Activated CD8-positive, alpha-beta memory T cell treated with anti-CD3 and anti-CD28 coated beads, Interleukin-2, amount 50 U/mL, for 1 hour (primary cell): ENCODE data around the gene BORCS5.
"Not testable (repeated sequence)": the region's sequence is repeated elsewhere in the genome, so short reads cannot be mapped to it uniquely, and the experiment has no call there.

Experiments
- DNase-seq: peaks from one replicate; pipeline ENCODE4 v3.0.0-alpha.2; 2020; ENCODE audit errors: extremely low read depth

The BORCS5 gene

DNA sequence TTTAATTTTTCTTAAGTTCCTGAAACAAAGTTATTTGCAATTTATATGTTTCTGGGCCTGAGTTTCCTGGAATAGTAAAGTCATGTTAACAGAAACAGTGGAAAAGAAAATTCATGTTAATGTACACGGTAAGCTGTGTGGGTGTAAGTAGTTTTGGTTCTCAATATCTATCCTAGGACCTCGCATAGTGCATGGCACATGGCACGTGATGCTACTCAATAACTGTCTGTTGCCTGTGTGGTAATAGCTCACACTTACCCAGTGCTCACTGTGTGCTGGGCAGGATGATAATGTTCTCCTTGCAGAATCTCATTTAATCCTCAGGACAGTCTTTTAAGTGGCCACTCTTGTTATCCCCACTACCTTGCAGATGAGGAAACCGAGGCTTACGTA is 105.0 kb downstream of the BORCS5 start:
- no peak for DNase-seq

DNA sequence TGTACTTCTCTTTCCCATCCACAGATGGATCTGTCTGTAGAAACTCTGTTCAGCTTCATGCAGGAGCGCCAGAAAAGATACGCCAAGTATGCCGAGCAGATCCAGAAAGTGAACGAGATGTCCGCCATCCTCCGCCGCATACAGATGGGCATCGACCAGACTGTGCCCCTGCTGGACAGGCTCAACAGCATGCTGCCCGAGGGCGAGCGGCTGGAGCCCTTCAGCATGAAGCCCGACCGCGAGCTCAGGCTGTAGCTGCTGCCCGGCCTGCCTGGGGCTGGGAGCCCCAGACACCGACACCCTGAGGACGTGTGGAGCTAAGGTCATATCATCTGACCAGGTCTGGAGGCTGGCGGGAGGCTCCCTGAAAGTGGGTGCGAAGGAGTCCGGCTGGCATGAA is 108.6 kb downstream of the BORCS5 start:
- DNase-seq, result no peak

DNA sequence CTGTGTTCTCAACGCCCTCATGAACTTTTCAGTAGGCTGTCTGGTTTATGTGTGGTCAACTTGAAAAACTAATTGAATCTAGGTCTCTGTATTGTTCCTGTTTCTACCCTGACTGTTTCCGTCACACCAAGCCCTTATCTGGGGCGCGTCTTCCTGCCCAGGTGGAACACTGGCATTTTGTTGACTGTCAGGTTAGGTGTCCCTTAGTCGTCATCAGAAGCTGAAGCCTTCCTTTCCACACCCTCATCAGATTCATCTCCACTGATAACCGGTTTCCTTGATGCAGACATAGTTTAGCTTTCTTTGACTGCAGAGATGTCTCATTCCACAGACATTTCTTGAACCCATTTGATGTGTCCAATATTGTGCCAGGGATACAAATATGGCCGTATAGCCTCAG is 109.3 kb downstream of the BORCS5 start:
- DNase-seq, result peak; percentile 69

DNA sequence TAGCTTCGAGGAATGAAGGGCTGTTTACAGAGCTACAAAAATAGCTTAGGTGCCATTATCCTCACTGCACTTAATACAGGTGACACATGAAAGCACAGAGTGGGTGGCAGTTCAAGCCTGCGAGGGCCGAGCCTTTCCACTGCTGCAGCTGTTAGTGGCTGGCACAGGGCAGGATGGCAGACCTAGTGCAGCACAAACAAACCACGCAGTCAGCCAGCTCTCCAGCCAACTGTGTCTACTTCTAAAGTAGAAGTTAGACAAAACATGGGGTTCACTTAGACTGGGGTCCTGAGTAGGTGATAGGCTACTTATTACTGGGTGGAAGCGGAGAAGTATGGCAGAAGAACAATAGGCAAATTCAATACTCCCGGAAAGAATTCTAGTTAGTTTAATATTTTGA is 110.4 kb downstream of the BORCS5 start:
- DNase-seq, result no peak

DNA sequence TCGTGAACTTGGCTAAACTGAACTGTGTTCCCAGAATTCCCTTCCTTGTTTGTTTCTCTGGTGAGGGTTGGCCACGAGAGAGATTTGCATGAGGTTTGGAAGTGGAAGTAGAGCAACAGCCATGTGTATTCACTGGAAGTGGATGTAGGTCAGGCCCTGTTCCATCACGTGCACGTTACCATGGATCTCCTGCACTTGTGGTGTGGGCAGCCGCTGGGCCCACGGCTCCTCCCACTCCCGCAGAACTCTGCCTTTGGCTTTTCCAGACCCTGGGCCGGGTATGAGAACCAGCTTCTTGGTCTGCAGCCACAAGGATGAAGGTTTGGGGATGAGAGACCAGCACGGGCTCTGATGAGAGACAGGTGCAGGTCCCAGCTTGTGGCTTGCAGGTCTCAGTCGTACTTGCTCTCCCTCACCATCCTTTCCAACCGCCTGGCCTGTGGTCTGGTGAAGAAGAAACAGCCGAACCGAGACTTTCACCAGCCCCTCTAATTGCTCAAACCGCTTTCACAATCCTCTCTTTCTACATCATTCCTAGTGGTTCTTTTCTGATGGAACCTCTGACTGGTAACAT is 110.9 kb downstream of the BORCS5 start:
- no peak for DNase-seq

DNA sequence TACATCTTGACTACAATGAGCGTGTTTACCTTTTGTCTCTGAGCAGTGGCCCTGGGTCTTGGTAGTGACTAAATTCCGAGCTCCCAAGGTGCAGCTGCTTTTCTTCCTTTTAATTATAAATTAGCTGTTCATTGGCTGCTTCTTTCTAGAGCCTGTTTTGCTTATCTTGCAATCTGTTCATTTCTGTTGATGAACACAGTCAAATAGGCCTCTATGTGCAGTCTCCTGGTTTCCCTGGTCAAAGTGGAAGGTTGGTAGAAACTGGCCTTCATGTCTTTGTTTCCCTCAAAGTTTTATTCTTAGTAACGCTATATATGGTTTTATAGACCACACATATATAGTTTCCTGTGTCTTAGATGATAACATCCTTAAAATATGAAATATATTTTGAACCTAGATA is 111.7 kb downstream of the BORCS5 start:
- no peak for DNase-seq

DNA sequence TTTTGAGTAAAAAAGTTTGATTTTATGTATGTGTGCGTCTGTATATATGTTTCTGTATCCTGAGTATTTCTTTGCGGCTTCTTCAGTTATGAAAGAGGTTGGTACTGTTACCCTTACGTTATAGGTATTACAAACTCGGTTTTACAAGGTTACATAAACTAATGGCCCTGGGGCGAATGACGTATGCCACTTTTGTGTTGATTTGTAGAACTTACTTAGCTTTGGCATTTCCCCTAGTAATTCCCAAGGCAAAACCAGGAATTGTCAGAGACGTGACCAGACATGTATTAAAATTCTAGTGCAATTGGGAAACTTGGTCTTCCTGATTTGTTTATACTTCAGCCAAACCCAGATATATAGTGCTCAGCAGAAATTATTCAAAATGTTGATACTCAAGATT is 112.5 kb downstream of the BORCS5 start:
- no peak for DNase-seq

DNA sequence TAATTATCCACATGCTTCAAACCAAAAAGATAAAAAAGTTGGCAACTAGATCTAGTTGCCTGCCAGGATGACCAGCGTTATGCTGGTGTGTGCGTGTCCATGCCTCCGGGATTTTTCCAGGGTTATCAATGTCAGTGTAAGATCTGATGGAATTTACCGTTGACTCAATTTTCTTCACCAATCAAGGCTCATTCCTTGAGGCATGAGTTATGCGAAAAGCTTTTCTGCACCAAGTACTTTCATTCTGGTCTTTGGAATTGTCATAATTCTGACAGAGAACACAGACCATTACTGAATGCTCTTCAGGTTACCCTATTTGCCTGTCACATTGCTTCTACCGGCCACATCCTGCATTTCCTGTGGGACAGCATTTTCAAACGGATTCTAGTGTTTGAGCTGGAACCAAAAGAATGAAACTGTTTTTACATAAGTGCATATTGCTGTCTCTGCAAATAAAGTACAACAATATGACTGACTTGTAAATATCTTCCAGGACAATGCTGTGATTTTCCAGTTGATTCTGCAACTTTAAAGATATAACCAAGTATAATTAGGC is 114.0 kb downstream of the BORCS5 start:
- DNase-seq, result no peak

DNA sequence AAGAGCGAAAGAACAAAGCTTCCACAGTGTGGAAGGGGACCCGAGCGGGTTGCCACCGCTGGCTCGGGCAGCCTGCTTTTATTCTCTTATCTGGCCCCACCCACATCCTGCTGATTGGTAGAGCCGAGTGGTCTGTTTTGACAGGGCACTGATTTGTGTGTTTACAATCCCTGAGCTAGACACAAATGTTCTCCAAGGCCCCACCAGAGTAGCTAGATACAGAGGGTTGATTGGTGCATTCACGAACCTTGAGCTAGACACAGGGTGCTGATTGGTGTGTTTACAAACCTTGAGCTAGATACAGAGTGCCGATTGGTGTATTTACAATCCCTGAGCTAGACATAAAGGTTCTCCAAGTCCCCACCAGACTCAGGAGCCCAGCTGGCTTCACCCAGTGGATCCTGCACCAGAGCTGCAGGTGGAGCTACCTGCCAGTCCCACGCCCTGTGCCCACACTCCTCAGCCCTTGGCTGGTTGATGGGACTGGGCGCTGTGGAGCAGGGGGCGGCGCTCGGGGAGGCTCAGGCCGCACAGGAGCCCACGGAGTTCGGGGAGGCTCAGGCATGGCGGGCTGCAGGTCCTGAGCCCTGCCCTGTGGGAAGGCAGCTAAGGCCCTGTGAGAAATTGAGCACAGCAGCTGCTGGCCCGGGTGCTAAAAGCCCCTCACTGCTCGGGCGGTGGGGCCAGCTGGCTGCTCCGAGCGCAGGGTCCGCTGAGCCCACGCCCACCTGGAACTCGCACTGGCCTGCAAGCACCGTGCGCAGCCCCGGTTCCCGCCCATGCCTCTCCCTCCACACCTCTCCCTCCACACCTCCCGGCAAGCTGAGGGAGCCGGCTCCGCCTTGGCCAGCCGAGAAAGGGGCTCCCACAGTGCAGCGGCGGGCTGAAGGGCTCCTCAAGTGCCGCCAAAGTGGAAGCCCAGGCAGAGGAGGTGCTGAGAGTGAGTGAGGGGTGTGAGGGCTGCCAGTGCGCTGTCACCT is 115.4 kb downstream of the BORCS5 start:
- DNase-seq, result not testable (repeated sequence)

DNA sequence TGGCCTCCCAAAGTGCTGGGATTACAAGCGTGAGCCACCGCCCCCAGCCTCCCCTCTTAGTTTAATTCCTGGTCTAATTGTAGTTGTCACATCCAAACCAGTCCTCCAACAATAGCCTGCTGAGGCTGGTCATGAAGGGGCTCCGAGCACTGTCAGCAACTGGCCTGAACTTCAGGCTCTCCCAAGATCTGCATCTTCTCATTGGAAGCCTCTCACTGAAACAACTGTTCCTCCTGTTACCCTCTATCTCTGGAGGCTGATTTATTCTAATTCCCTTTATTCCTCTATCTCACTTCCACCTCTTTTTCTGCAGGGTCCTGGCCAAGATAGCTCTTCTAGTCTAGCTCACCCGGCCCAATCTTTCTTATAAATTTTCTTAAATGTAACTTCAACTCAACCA is 116.3 kb downstream of the BORCS5 start:
- no peak for DNase-seq

DNA sequence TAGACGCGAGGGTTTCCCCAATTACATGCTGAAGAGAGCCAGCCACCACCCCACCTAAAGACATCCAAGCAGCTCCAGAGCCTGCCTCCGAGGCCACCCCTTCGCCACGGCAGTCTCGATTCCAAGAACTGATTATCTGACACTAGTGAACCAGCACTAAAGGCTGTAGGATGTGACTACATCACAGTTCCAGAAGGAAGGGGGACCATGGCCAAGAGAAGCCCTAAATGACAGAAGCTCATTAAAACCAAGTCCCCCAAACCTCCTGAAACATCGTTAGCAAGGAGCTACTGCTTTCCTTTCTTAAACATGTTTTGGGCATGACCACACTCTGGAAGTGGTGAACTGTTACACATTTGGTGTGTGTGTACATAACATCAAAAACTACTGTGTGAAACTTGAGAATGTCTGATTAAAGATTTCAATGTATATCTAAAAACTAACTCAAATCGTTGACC is 117.6 kb downstream of the BORCS5 start:
- DNase-seq, result no peak

DNA sequence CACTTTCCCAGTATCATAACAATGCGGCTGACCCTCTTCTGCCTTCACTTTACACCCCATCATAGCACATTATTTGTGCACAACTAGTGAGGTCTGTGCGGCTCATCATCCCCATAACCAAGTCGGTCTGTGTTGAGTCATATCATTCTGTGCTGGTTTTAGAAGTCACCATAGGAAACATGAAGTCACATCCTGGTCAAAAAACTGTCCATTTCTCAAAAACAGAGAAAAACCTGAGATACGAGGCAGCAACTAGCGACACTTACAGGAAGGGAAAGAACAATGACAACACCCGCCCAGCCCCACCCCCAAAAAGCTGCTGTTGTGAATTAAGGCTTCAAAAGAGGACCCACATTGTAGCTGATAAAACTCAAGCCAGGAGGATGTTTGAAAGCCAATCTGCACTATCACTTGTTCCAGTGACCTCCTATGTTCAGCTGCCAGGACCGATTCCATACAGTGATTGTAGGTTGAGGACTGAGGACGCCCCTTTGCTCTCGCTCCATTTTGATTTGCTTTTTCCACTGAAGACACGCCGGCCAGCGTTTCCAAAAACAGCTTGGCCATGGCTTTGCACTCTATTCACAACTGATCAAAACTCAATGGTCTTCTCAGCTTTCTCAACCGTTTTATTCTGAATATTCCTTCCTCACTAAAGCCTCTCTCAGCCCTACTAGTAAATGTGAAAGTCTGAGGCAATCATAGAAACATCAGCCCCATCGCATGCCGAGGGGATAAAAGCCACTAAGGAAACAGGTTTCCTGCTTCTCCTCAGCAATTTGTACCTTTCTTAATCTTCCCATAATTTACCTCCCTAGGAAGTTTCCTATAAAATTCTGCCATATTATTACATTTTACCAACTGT is 118.3 kb downstream of the BORCS5 start:
- no peak for DNase-seq

DNA sequence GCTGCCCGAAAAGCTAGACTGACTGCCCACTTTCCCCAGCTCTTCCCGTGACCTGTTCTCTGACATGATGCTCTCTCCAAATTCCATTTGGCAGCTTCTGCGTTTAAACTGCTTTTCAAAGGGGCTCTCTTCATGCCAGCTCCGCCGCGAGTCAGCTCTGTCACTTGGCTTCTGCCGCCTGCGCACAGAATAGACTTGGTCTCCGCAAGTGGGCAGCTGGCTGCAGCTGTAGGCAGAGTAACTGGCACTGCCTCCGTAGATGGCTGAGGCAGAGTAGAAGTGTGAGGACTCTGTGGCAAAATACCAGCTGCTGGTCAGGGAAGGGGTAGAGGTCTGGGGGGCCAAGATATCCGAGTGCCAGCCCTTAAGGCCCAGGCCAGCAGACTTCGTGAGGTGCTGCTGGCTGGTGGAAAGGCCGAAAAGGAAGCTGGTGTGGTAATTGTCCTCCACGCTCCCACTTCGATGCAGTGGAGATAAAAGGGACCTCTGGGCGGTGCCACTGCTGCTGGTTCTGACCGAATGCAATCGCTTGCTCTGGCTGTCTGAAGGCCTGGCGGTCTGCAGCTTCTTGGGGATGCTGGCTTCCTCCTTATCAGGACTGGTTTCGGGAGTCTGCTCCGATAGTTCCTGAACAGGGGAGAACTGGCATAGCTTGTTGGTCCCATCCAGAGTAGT is 120.1 kb downstream of the BORCS5 start:
- DNase-seq, result no peak

DNA sequence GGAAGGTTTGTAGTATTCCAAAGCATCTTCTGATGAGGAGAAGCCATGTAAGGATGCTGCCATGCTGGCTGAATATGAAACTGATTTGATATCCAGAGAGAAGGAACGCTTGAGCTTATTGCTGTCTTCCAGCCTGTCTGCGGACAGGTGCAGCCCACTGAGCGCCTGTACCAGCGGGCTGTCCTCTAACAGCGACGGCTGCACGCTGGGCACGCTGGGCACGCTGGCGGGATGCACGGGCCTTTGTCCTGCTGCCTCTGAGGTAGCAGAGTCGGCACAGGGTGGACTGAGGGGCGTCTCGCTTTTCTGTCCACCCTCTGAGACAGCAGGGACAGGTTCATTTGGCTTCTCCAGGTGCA is 120.6 kb downstream of the BORCS5 start:
- DNase-seq, result no peak

DNA sequence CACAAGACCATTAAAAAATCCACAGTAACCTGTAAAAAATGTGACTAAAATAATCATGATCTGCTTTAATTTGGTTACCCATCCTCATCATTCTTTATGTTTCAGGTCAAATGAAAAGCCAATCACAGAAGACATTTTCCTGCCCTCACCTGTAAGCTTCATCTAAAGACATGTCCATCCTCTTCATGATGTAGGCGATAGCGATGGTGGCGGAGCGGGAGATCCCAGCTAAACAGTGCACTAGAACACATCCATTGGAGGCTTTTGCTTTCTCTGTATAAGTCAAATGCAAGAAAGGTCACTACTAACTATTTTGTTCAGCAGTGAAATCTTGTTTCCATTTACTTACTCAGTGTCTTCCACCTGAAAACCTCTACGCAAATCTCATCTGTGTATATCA is 123.2 kb downstream of the BORCS5 start:
- DNase-seq, result no peak

DNA sequence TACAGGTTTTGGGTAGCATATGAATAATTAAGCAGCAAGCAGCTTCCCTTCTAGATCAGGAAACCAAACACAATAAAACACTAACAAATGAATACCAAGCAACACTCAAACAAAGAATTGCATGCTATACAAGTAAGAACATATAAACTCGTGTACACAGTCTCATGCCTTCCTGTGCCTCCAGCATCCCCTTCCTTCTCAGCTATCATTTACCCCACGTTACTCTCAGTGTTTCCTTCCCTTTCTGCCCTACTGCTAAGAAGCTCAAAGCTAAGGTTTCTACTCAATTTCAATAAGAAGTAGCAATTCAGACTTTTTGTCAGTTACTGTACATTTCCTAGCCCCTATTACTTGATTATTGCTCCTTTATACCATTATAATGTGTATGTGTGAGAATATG is 124.8 kb downstream of the BORCS5 start:
- DNase-seq, result no peak

DNA sequence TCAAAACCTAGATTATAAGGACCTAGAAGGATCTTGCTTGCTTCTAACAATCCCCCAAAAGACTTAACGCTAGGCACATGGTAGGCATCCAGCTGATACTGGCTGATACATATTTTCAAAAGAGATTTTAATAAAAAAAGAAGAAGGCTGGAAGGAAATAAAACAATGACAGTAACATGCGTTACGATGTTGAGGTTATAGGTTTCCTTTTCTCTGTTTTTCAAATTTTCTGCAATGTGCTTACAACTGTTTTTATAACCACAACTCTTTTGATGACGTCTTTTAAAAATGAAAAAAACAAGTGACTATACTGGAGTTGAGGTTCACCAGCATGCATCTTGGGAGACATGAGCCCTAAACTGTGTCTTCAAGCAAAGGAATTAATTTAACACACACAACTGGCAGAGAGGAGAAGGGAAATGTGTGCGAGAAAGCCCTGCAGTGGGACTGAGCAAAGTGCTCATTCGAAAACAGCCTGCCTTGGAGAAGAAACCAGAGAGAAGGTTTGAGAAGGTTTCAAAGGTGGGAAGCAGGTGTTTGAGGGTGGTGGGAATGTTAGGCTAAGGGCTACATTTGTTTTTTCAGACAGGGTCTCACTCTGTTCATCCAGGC is 125.4 kb downstream of the BORCS5 start:
- DNase-seq, result peak; percentile 36

DNA sequence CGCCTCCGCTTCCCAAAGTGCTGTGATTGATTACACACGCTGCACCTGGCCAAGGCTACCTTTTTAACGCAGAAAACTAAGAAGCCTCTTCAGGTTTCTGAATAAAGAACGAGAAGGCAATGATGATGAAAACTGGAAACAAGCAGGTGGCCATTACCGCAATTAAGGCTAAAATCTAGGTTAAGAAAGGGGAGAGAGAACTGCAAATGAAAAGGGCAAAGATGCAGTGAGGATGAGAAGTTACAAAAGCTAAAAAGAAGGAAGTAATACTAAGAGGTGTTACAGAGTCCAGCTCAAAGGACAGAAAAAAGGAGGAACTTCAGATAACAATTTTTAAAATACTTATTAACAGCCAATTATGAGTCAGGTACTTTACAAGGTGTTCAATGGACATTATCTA is 126.1 kb downstream of the BORCS5 start:
- no peak for DNase-seq

DNA sequence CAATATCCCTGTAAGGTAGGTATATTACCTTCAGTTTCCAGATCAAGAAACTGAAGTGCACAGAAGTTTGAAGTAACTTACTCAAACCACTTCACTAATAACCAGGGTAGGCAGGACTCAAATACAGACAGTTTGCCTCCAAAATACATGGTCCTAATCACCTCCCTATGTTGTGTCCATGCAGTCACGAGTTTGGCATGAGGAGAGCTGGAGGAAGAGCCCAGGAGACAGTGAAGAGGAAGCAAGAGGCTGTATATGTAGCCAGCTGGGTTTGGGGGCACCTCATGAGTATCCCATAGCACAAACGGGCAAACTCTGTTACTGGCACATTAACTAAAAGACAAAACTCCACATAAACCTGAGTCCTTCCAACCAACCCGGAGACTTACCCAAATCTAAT is 126.6 kb downstream of the BORCS5 start:
- DNase-seq, result no peak

DNA sequence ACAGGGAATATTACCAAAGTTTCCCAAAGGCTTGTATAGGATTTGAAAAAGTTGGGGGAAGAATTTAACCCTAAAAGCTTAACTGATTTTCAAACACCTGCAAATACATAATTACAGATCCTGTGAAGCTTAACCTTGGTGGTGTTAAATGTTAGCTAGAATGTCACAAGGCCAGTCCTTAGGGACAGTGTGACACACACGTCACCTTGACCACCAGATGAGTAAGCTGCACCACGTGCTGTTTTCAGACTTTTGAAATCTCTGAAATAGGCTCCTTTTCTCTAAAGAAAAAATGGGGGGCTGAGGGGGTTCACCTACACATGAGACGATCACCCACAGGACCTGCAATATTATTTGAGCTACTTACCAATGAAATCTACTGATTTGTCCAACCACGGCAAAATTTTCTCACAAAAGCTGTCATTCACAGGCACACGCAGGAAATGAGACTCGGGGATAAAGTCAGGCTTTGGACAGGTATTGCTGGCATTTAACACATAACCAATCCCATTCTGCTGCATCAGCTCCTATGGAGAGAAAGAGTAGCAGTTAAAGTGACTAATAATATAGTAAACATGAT is 129.9 kb downstream of the BORCS5 start:
- no peak for DNase-seq

DNA sequence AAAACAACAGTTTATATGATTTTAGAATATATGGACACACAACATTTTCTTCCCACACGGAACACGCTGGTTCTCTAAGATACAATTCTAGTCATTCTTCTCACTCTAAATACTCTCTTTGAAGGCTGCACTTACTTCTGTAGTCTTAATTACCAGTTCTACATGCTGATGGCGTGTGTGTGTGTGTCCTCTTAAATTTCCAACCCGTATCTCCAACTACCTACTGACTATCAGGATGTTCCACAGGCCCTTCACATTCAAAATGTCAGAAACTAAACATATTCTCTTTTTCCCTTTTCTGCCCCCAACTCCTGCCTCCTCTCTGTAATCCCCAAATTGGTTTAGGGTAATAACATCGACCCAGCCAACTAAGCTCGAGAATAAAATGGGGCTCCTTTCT is 130.6 kb downstream of the BORCS5 start:
- no peak for DNase-seq
